ENCODE results near the gene ELN.

Gene ELN

DNA sequence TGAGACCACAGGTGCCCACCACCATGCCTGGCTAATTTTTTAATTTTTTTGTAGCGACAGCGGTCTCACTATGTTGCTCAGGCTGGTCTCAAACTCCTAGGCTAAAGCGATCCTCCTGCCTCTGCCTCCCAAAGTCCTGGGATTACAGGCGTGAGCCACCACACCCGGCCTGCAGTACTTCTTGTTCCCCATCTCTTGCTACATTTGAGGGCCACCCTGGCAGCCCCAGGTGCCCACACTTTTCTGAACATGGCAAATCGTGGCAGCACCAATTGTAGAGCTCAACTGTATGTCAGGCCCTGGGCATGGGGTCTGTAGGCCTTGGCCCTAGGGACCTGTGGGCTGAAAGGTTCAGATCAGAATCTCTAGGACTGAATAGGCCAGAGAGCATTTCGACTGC lies 30.5 kb downstream of the ELN start:
- DNase-seq (ENCODE audit: low read depth), result no peak
- no peak overlapping the region for H3K4me3 ChIP-seq (ENCODE audit: control insufficient read depth, low read depth, low read length)
- TF ChIP-seq CTCF (conservative IDR thresholded peaks at IDR 0.05; ENCODE audit: control insufficient read depth, insufficient read depth, low read depth, low read length), result no peak

DNA sequence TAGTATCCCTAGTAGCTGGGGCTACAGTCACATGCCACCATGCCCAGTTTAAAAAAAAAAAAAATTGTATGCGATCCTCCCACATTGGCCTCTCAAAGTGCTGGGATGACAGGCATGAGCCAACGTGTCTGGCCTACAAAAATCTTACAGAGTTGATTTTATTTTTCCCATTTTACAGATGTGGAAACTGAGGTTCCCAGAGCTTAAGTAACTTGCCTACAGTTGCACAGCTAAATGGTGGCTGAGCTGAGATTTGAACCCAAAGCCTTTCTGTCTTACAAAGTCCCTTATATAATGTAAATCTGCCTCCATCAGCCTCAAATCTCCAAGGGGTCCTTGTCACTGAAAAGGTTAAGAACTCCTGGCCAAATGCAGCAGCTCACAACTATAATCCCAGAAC lies 31.1 kb downstream of the ELN start:
- TF ChIP-seq CTCF (conservative IDR thresholded peaks at IDR 0.05; ENCODE audit: control insufficient read depth, insufficient read depth, low read depth, low read length), result no peak
- no peak for DNase-seq (ENCODE audit: low read depth)
- H3K4me3 ChIP-seq (ENCODE audit: control insufficient read depth, low read depth, low read length), result no peak overlapping the region

DNA sequence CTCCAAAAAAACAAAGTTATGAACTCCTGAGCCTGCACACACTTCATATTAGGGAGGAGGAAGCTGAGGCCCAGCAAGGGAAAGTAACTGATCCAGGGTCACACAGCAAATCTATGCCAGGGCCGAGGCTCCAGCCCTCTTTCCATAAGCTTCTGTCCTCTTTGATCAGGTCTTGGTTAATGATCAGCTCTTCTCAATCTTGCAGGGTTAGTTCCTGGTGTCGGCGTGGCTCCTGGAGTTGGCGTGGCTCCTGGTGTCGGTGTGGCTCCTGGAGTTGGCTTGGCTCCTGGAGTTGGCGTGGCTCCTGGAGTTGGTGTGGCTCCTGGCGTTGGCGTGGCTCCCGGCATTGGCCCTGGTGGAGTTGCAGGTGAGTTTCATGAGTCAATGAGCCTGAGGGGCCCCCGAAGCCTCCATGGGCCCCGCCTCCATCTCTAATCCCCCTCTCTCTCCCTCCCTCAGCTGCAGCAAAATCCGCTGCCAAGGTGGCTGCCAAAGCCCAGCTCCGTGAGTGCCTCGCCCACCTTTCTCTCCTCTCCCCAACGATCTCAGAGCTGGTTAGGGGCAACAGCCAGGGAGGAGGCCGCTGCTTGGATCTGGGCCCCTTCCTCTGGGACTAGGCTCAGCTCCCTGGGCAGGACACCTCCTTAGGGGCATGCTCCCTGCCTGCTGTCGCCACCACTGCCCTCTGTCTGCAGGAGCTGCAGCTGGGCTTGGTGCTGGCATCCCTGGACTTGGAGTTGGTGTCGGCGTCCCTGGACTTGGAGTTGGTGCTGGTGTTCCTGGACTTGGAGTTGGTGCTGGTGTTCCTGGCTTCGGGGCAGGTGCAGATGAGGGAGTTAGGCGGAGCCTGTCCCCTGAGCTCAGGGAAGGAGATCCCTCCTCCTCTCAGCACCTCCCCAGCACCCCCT lies 32.0 kb downstream of the ELN start:
- no peak for DNase-seq (ENCODE audit: low read depth)
- no peak overlapping the region for H3K4me3 ChIP-seq (ENCODE audit: control insufficient read depth, low read depth, low read length)
- TF ChIP-seq CTCF (conservative IDR thresholded peaks at IDR 0.05; ENCODE audit: control insufficient read depth, insufficient read depth, low read depth, low read length), result no peak

GRCh38 chr7:74061840-74062539 lies 34.0 kb downstream of the ELN start:
- no peak for TF ChIP-seq CTCF (conservative IDR thresholded peaks at IDR 0.05; ENCODE audit: control insufficient read depth, insufficient read depth, low read depth, low read length)
- H3K4me3 ChIP-seq (ENCODE audit: control insufficient read depth, low read depth, low read length), result peak overlapping the region; percentile 12
- DNase-seq (ENCODE audit: low read depth), result peak; percentile 96

DNA sequence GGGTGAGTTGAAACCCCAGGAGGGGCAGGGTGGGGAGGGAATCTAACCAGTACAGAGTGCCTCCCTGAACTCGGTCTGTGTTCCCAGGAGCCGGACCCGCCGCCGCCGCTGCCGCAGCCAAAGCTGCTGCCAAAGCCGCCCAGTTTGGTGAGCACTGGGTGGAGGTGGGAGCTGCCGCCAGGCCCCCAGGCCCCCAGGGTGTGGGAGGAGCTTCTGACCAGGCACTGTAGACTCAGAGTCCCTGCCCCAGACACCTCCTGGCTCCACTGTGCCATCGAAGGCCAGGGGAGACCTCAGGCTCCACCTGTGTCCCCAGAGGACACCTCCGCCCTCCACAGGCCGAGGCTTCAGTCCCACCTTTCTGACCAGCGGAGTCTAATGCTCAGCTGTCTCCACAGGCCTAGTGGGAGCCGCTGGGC lies 35.3 kb downstream of the ELN start:
- DNase-seq (ENCODE audit: low read depth), result no peak
- no peak for TF ChIP-seq CTCF (conservative IDR thresholded peaks at IDR 0.05; ENCODE audit: control insufficient read depth, insufficient read depth, low read depth, low read length)
- no peak overlapping the region for H3K4me3 ChIP-seq (ENCODE audit: control insufficient read depth, low read depth, low read length)

DNA sequence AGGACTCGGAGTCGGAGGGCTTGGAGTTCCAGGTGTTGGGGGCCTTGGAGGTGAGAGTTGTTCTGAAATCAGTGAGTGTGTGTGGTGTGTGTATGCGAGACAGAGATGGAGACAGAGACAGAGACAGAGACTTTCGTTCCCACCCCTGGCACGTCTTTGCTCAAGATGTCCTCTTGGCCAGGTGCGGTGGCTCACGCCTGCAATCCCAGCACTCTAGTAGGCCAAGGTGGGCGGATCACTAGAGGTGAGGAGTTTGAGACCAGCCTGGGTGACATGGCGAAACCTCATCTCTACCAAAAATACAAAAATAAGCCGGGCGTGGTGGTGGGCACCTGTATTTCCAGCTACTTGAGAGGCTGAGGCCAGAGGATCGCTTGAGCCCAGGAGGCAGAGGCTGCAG lies 35.7 kb downstream of the ELN start:
- DNase-seq (ENCODE audit: low read depth), result no peak
- no peak for TF ChIP-seq CTCF (conservative IDR thresholded peaks at IDR 0.05; ENCODE audit: control insufficient read depth, insufficient read depth, low read depth, low read length)
- no peak overlapping the region for H3K4me3 ChIP-seq (ENCODE audit: control insufficient read depth, low read depth, low read length)
